ENCODE data around the gene LCE3B.

Gene LCE3B

GRCh38 chr1:152663098-152663497 is 49.5 kb downstream of the LCE3B start, which contains the start of gene LCE2D:
LCE2D (plus strand) TSS chr1:152663380; CDS start chr1:152664106, 726 bp downstream.
- DNase-seq = no peak

Measured in CD4-positive, alpha-beta T cell treated with Interleukin-12 subunit alpha and Interleukin-12 subunit beta, for 1 hour (primary cell).